Muscle layer of colon (tissue), 2 donors: ENCODE data around the gene CES5A.
"Not testable (repeated sequence)": the region's sequence is repeated elsewhere in the genome, so short reads cannot be mapped to it uniquely, and the experiment has no call there.

ENCODE experiments used
- H3K27ac ChIP-seq: one replicate; pipeline ENCODE4 v1.7.0; 2013; ENCODE audit warnings: low read depth, mild to moderate bottlenecking, low read length, moderate library complexity
- H3K27me3 ChIP-seq, 2 donors: one replicate each; pipeline ENCODE4 v1.7.0; 2013; ENCODE audit warnings: low read length in 2 of 2, mild to moderate bottlenecking in 2 of 2; ENCODE audit not compliant: insufficient read depth in 2 of 2, control insufficient read depth in 1 of 2
- H3K36me3 ChIP-seq: one replicate; pipeline ENCODE4 v1.7.0; 2013; ENCODE audit warnings: mild to moderate bottlenecking, low read length; ENCODE audit not compliant: insufficient read depth
- H3K4me1 ChIP-seq: one replicate; pipeline ENCODE4 v1.7.0; 2013; ENCODE audit warnings: mild to moderate bottlenecking, low read length; ENCODE audit not compliant: insufficient read depth
- H3K4me3 ChIP-seq, 2 donors: one replicate each; pipeline ENCODE4 v1.7.0; 2013; ENCODE audit warnings: low read length in 2 of 2, low read depth in 1 of 2, mild to moderate bottlenecking in 1 of 2, moderate library complexity in 1 of 2
- H3K9ac ChIP-seq: one replicate; pipeline ENCODE4 v1.7.0; 2013; ENCODE audit warnings: low read length
- H3K9me3 ChIP-seq: one replicate; pipeline ENCODE4 v1.7.0; 2013; ENCODE audit warnings: mild to moderate bottlenecking, low read length
- donor health status: abdominal sarcoma.
- donor health status: Adenocarcinoma of cecum.

CES5A gene

GRCh38 chr16:55871411-55872038 lies 3.6 kb downstream of the CES5A start:
- H3K27me3 ChIP-seq = no peaks in the 10 kb centered on the region
- no peaks in the 10 kb centered on the region for H3K4me1 ChIP-seq
- no peak overlapping the region for H3K4me3 ChIP-seq
- H3K9ac ChIP-seq = no peak overlapping the region
- H3K36me3 ChIP-seq = no peaks in the 10 kb centered on the region
- no peak overlapping the region for H3K27ac ChIP-seq
- no peaks in the 10 kb centered on the region for H3K9me3 ChIP-seq

- Histone ChIP-seq H3K4me3 (no peak overlapping the region), H3K36me3 (no peaks in the 10 kb centered on the region), H3K27ac (no peak overlapping the region), H3K27me3 (no peaks in the 10 kb centered on the region), H3K9ac (no peak overlapping the region), H3K4me1 (no peaks in the 10 kb centered on the region), H3K9me3 (no peaks in the 10 kb centered on the region)
Measured at GRCh38 chr16:55868980-55869379, 6.2 kb downstream of the CES5A start.

DNA sequence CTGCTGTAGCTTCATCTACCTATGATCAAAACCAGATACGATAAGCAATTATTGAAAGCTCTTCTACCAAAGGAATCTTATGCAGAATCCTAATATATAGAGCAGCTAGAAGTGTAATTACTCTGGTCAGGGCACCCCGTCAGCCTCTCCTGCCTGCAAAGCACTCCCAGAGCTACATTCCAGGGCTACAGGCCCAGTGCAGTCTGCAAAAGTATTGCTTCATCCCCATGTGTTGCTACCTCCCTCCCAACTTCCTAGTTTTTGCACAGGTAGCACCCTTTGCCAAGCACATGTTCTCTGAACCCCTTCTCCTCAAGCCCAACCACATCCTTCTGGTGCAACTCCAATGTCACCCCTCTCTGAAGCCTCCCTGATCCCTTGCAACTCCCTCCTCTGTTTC lies 7.0 kb downstream of the CES5A start:
- Histone ChIP-seq H3K36me3 (no peaks in the 10 kb centered on the region), H3K27ac (no peak overlapping the region), H3K9me3 (no peaks in the 10 kb centered on the region), H3K9ac (no peak overlapping the region), H3K4me1 (no peaks in the 10 kb centered on the region), H3K27me3 (no peaks in the 10 kb centered on the region), H3K4me3 (no peak overlapping the region)

DNA sequence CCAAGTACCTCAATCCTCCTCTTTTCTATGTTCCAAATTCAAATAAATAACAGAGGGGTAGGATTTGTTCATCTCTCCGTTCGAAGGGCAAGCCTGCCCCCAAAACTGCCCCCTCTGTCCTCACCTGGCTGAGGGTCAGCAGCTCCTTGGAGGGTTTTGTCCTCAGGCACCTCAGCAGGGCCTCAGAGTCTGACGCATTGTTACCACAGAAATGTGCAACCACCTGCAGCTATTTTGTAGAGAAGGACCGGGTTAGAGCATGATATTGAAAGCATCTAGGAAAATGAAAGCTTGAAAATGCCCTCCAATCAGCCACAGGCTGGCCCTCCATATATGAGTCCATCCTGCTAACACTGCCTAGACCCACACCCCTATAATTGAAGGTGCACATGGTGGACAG lies 13.9 kb downstream of the CES5A start:
- no peaks in the 10 kb centered on the region for H3K27me3 ChIP-seq

DNA sequence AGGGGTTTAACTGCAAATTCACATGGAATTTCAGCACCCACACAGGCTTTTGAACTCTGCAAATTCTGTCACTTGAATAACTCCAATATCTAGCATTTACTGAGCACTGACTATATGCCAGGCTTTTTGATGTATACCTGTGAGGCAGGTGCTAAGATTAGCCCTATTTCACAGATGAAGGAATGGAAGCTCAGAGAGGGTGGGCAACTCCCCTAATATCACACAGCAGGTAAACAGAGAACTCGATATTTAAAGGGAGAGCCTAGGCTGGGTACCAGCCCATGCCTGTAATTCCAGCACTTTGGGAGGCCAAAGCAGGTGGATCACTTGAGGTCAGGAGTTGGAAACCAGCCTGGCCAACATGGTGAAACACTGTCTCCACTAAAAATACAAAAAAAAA lies 17.5 kb downstream of the CES5A start:
- H3K27ac ChIP-seq, H3K36me3 ChIP-seq, H3K4me3 ChIP-seq, H3K27me3 ChIP-seq, H3K9ac ChIP-seq, H3K9me3 ChIP-seq, H3K4me1 ChIP-seq: not testable (repeated sequence)

More for the DNA sequence above, 13.9 kb downstream of the CES5A start:
- no peak overlapping the region for H3K4me3 ChIP-seq
- H3K4me1 ChIP-seq = no peaks in the 10 kb centered on the region
- H3K9me3 ChIP-seq = no peaks in the 10 kb centered on the region
- H3K36me3 ChIP-seq = no peaks in the 10 kb centered on the region
- H3K9ac ChIP-seq = no peak overlapping the region
- H3K27ac ChIP-seq = no peak overlapping the region

- Histone ChIP-seq H3K4me3 (no peak overlapping the region), H3K9me3 (no peaks in the 10 kb centered on the region), H3K4me1 (no peaks in the 10 kb centered on the region), H3K9ac (no peak overlapping the region), H3K36me3 (no peaks in the 10 kb centered on the region), H3K27ac (no peak overlapping the region), H3K27me3 (no peaks in the 10 kb centered on the region)
Measured at GRCh38 chr16:55856950-55857349, 18.2 kb downstream of the CES5A start.

DNA sequence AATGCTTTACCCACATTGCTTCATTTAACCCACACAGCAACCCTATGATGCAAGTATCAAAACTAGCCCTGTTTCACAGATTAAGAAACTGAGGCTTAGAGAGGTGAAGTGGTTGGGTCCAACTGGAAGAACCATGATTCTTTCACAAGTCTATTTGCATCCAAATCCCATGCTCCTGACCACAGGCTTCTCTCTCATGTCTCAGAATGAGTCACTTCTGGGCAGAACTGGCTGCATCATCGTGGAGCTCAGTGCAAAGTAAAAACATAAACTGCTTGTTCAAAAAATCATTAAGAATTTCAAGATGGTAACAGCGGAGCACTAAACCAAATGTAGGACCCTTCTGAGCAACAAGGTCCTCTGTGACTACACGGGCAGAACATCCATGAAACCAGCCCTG lies 22.1 kb downstream of the CES5A start:
- no peak overlapping the region for H3K27ac ChIP-seq
- H3K9ac ChIP-seq = no peak overlapping the region
- no peaks in the 10 kb centered on the region for H3K4me1 ChIP-seq
- H3K27me3 ChIP-seq = peaks cover 0 to 4% of the 10 kb centered on the region in 2 donors
- no peaks in the 10 kb centered on the region for H3K9me3 ChIP-seq
- H3K36me3 ChIP-seq = no peaks in the 10 kb centered on the region
- no peak overlapping the region for H3K4me3 ChIP-seq

GRCh38 chr16:55849536-55849935 lies 25.6 kb downstream of the CES5A start:
- H3K27me3 ChIP-seq = peaks cover 4 to 6% of the 10 kb centered on the region in 2 donors
- no peaks in the 10 kb centered on the region for H3K9me3 ChIP-seq
- no peak overlapping the region for H3K4me3 ChIP-seq
- no peak overlapping the region for H3K27ac ChIP-seq
- H3K9ac ChIP-seq = no peak overlapping the region
- no peaks in the 10 kb centered on the region for H3K4me1 ChIP-seq
- no peaks in the 10 kb centered on the region for H3K36me3 ChIP-seq

DNA sequence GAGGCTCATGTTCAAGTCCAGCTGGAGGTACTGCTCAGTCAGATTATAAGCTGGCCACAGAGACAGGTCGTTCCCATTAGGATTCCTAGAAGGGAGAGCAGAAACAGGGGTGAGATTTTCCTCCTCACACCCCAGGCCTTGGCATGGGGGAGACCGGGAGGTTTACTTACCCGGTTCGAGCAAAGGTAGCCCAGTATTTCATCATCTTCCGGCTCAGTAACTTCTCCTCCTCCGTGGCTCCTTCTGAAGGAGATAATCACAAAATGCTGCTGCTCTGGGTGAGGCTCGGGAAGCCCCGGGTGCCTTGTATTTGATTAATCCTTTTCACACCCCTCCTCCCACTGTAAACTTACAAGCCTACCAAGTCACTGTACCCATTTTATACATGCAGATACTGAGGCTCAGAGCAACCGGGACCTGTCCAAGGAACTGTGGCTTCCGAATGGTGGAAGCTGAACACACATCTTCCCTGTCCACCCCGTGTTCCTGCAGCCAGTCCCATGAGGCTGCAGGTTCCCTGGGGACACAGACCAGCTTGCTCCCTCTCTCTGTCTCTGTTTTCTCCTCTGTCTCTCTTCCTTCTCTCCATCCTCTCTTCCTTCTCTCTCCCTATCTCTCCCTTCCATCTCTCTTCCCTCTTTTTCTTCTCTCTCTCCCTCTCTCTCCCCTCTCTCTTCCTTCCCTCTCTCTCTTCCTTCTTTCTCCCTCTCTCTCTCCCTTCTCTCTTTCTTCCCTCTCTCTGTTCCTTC lies 28.4 kb downstream of the CES5A start:
- Histone ChIP-seq H3K9me3 (no peaks in the 10 kb centered on the region), H3K36me3 (no peaks in the 10 kb centered on the region), H3K27ac (no peak overlapping the region)

GRCh38 chr16:55843105-55843395 lies 32.1 kb downstream of the CES5A start:
- Histone ChIP-seq H3K9me3 (no peaks in the 10 kb centered on the region), H3K36me3 (no peaks in the 10 kb centered on the region), H3K4me3 (no peak overlapping the region), H3K27ac (no peak overlapping the region), H3K9ac (no peak overlapping the region), H3K4me1 (no peaks in the 10 kb centered on the region), H3K27me3 (peaks cover 0 to 6% of the 10 kb centered on the region in 2 donors)

More for the DNA sequence above, 28.4 kb downstream of the CES5A start:
- Histone ChIP-seq H3K9ac (no peak overlapping the region), H3K4me1 (no peaks in the 10 kb centered on the region), H3K4me3 (no peak overlapping the region), H3K27me3 (peaks cover 4 to 6% of the 10 kb centered on the region in 2 donors)

GRCh38 chr16:55842369-55843104 lies 32.6 kb downstream of the CES5A start:
- H3K9ac ChIP-seq = no peak overlapping the region
- no peaks in the 10 kb centered on the region for H3K9me3 ChIP-seq
- no peaks in the 10 kb centered on the region for H3K36me3 ChIP-seq
- H3K27ac ChIP-seq = no peak overlapping the region
- H3K4me1 ChIP-seq = no peaks in the 10 kb centered on the region
- H3K27me3 ChIP-seq = peaks cover 0 to 6% of the 10 kb centered on the region in 2 donors
- no peak overlapping the region for H3K4me3 ChIP-seq
